ENCODE measurements around the gene RPS2. TPM values are rescaled to one million over a fixed set of nuclear protein-coding genes. Genes with fewer than 3 reads are reported as not detected.

The RPS2 gene
- total and polyA plus RNA-seq, 2 donors = 2,266 to 2,485 TPM

DNA sequence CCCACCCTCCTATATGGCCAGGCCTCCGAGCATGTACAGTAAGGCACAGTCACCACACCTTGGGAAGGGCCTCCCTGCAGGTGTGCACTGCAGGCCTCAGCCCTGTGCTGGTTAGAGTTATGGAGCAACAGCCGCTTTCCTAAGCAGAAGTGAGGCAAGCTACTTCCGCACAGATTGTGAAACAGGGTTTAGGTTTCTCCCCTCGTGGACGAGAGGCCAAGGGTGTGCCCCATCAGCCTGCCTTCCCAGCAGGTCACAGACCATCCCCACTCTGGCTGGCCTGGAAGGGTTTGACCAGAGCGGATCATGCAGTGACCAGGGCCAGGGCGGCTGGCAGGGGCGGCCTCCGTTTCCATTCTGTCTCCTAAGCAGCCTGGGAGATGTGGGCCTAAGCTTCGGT, 26.3 kb downstream of the RPS2 start:
- peaks cover 19 to 38% of the 10 kb centered on the region in 2 donors for H3K36me3 ChIP-seq (ENCODE audit: control insufficient read depth in 2 of 2, insufficient read depth in 2 of 2, low read length in 1 of 2)
- no peak overlapping the region for H3K4me3 ChIP-seq (ENCODE audit: low read length in 2 of 2)

GRCh38 chr16:1936945-1937479, 27.6 kb downstream of the RPS2 start:
- Histone ChIP-seq H3K4me3 (ENCODE audit: low read length in 2 of 2) (no peak overlapping the region), H3K9me3 (ENCODE audit: control insufficient read depth in 2 of 2, insufficient read depth in 1 of 2, low read length in 1 of 2) (no peaks in the 10 kb centered on the region), H3K4me1 (ENCODE audit: control insufficient read depth in 2 of 2, insufficient read depth in 2 of 2, low read length in 2 of 2) (peaks cover 2 to 9% of the 10 kb centered on the region in 2 donors), H3K36me3 (ENCODE audit: control insufficient read depth in 2 of 2, insufficient read depth in 2 of 2, low read length in 1 of 2) (peaks cover 19 to 38% of the 10 kb centered on the region in 2 donors), H3K27me3 (ENCODE audit: control insufficient read depth in 2 of 2, insufficient read depth in 1 of 2, low read length in 1 of 2) (peaks cover 0 to 11% of the 10 kb centered on the region in 2 donors), H3K27ac (ENCODE audit: low read depth in 1 of 2, low read length in 1 of 2) (no peak overlapping the region)
- DNase-seq (ENCODE audit: low read depth in 6 of 9, low spot score in 9 of 9) = no peak
- 97% methylated on average over 11 of the region's 11 CpGs for WGBS

More for the DNA sequence above, 26.3 kb downstream of the RPS2 start:
- Histone ChIP-seq H3K27me3 (ENCODE audit: control insufficient read depth in 2 of 2, insufficient read depth in 1 of 2, low read length in 1 of 2) (peaks cover 0 to 9% of the 10 kb centered on the region in 2 donors), H3K9me3 (ENCODE audit: control insufficient read depth in 2 of 2, insufficient read depth in 1 of 2, low read length in 1 of 2) (no peaks in the 10 kb centered on the region), H3K4me1 (ENCODE audit: control insufficient read depth in 2 of 2, insufficient read depth in 2 of 2, low read length in 2 of 2) (peaks cover 8 to 18% of the 10 kb centered on the region in 2 donors), H3K27ac (ENCODE audit: low read depth in 1 of 2, low read length in 1 of 2) (no peak overlapping the region)
- DNase-seq (ENCODE audit: low read depth in 6 of 9, low spot score in 9 of 9) = no peak
- 98% methylated on average over 10 of the region's 10 CpGs for WGBS

DNA sequence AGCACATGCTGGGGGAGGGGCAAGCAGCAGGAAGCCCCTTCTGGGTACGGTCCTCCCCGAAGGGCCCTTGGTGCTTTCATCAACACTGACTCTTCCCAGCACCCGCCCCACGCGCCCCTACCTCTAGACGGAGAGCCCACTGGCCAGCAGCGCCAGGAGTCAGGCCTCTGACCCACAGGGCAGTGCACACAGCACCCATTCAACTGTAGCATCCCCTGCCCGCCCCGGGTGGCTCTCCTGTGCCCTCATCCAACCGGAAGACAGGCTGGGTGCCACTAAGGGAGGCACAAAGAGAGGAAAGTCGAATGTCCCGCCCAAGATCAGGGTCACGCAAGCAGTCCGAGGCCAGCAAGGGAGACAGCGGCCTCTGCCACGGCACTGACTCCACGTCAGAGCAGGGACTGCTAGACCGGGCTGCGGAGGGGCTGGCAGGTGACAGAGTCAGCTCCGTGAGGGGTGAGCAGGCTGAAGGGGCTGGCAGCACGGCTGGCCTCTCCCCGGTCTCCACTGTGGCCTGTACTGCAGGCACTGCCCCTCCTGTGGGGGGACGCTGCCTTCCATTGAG, 31.4 kb downstream of the RPS2 start:
- Histone ChIP-seq H3K27me3 (ENCODE audit: control insufficient read depth in 2 of 2, insufficient read depth in 1 of 2, low read length in 1 of 2) (peaks cover 2 to 21% of the 10 kb centered on the region in 2 donors), H3K4me1 (ENCODE audit: control insufficient read depth in 2 of 2, insufficient read depth in 2 of 2, low read length in 2 of 2) (peaks cover 2 to 4% of the 10 kb centered on the region in 2 donors), H3K9me3 (ENCODE audit: control insufficient read depth in 2 of 2, insufficient read depth in 1 of 2, low read length in 1 of 2) (no peaks in the 10 kb centered on the region), H3K27ac (ENCODE audit: low read depth in 1 of 2, low read length in 1 of 2) (no peak overlapping the region), H3K36me3 (ENCODE audit: control insufficient read depth in 2 of 2, insufficient read depth in 2 of 2, low read length in 1 of 2) (peaks cover 3 to 10% of the 10 kb centered on the region in 2 donors), H3K4me3 (ENCODE audit: low read length in 2 of 2) (no peak overlapping the region)
- WGBS = 85% methylated on average over 23 of the region's 23 CpGs
- no peak for DNase-seq (ENCODE audit: low read depth in 6 of 9, low spot score in 9 of 9)

DNA sequence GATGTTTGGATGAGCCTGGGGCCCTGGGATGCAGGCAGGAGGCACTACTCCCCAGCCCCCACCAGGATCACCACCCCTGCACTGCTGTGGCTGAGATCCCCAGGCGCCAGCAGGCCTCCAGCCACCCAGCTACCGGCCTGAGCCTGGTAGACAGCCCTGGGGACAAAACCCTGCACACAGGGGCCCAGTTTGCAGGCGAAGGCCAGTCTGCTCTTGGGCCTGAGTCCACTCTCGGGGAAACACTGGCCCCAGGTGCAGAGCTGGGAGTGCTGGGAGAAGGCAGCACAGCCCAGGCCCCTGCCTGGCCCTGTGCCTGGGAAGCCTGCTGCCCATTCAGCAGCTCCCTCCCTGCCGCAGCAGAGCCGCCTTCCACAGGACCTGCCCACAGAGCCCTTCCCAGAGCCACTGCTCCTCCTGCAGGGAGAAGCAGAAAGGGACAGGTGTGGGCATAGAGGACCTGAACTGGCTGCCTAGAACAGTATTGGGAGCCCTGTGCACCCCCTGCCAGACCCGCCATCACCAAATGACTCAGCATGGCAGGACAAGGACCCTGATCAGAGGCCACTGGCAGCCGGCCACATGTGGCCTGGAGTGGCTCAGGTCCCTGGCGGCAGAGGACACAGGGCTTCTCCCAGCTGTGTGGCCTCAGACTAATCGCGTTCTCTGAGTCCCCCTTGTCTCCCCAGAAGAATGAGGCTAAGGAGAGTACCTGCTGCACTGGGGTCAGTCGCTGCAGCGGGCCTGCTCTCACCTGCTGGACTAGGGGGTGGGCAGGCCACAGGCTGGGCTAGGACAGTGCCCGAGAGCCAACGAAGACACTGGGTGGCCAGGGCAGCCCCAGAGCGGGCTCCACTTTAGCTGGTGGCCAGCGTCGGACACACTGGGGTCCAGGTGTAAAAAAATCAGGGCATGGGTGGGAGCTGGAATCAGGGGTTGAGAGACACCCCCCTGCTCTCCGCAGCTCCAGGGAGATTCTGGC, 32.3 kb downstream of the RPS2 start:
- Histone ChIP-seq H3K27me3 (ENCODE audit: control insufficient read depth in 2 of 2, insufficient read depth in 1 of 2, low read length in 1 of 2) (peaks cover 2 to 22% of the 10 kb centered on the region in 2 donors), H3K9me3 (ENCODE audit: control insufficient read depth in 2 of 2, insufficient read depth in 1 of 2, low read length in 1 of 2) (no peaks in the 10 kb centered on the region), H3K36me3 (ENCODE audit: control insufficient read depth in 2 of 2, insufficient read depth in 2 of 2, low read length in 1 of 2) (peaks cover 0 to 3% of the 10 kb centered on the region in 2 donors), H3K27ac (ENCODE audit: low read depth in 1 of 2, low read length in 1 of 2) (no peak overlapping the region), H3K4me3 (ENCODE audit: low read length in 2 of 2) (no peak overlapping the region), H3K4me1 (ENCODE audit: control insufficient read depth in 2 of 2, insufficient read depth in 2 of 2, low read length in 2 of 2) (peaks cover 2 to 4% of the 10 kb centered on the region in 2 donors)
- 93% methylated on average over 19 of the region's 19 CpGs for WGBS
- no peak for DNase-seq (ENCODE audit: low read depth in 6 of 9, low spot score in 9 of 9)

- 95% methylated on average over 10 of the region's 10 CpGs for WGBS
- no peak overlapping the region for H3K4me3 ChIP-seq (ENCODE audit: low read length in 2 of 2)
- no peak overlapping the region for H3K27ac ChIP-seq (ENCODE audit: low read depth in 1 of 2, low read length in 1 of 2)
Observed at GRCh38 chr16:1930338-1930720, 34.3 kb downstream of the RPS2 start.

GRCh38 chr16:1929578-1930337, 34.9 kb downstream of the RPS2 start:
- 11% methylated on average over 70 of the region's 70 CpGs for WGBS
- Histone ChIP-seq H3K9me3 (ENCODE audit: control insufficient read depth in 2 of 2, insufficient read depth in 1 of 2, low read length in 1 of 2) (no peaks in the 10 kb centered on the region), H3K27ac (ENCODE audit: low read depth in 1 of 2, low read length in 1 of 2) (peak overlapping the region in 1 of 2 donors; percentile 42), H3K4me1 (ENCODE audit: control insufficient read depth in 2 of 2, insufficient read depth in 2 of 2, low read length in 2 of 2) (peaks cover 2 to 4% of the 10 kb centered on the region in 2 donors), H3K27me3 (ENCODE audit: control insufficient read depth in 2 of 2, insufficient read depth in 1 of 2, low read length in 1 of 2) (peaks cover 2 to 39% of the 10 kb centered on the region in 2 donors), H3K4me3 (ENCODE audit: low read length in 2 of 2) (peak overlapping the region; percentile 42 to 69), H3K36me3 (ENCODE audit: control insufficient read depth in 2 of 2, insufficient read depth in 2 of 2, low read length in 1 of 2) (no peaks in the 10 kb centered on the region)
- DNase-seq (ENCODE audit: low read depth in 6 of 9, low spot score in 9 of 9) = peak; percentile 38 to 90 (median 81)

More at GRCh38 chr16:1930338-1930720, 34.3 kb downstream of the RPS2 start:
- Histone ChIP-seq H3K36me3 (ENCODE audit: control insufficient read depth in 2 of 2, insufficient read depth in 2 of 2, low read length in 1 of 2) (no peaks in the 10 kb centered on the region), H3K4me1 (ENCODE audit: control insufficient read depth in 2 of 2, insufficient read depth in 2 of 2, low read length in 2 of 2) (peaks cover 2 to 4% of the 10 kb centered on the region in 2 donors), H3K9me3 (ENCODE audit: control insufficient read depth in 2 of 2, insufficient read depth in 1 of 2, low read length in 1 of 2) (no peaks in the 10 kb centered on the region), H3K27me3 (ENCODE audit: control insufficient read depth in 2 of 2, insufficient read depth in 1 of 2, low read length in 1 of 2) (peaks cover 2 to 34% of the 10 kb centered on the region in 2 donors)
- no peak for DNase-seq (ENCODE audit: low read depth in 6 of 9, low spot score in 9 of 9)

- peaks cover 2 to 4% of the 10 kb centered on the region in 2 donors for H3K4me1 ChIP-seq (ENCODE audit: control insufficient read depth in 2 of 2, insufficient read depth in 2 of 2, low read length in 2 of 2)
- H3K27me3 ChIP-seq (ENCODE audit: control insufficient read depth in 2 of 2, insufficient read depth in 1 of 2, low read length in 1 of 2) = peaks cover 3 to 45% of the 10 kb centered on the region in 2 donors
- no peaks in the 10 kb centered on the region for H3K36me3 ChIP-seq (ENCODE audit: control insufficient read depth in 2 of 2, insufficient read depth in 2 of 2, low read length in 1 of 2)
- peak overlapping the region; percentile 42 to 69 for H3K4me3 ChIP-seq (ENCODE audit: low read length in 2 of 2)
- no peak for DNase-seq (ENCODE audit: low read depth in 6 of 9, low spot score in 9 of 9)
- WGBS = 34% methylated on average over 11 of the region's 11 CpGs
- no peak overlapping the region for H3K27ac ChIP-seq (ENCODE audit: low read depth in 1 of 2, low read length in 1 of 2)
- H3K9me3 ChIP-seq (ENCODE audit: control insufficient read depth in 2 of 2, insufficient read depth in 1 of 2, low read length in 1 of 2) = no peaks in the 10 kb centered on the region
Observed at GRCh38 chr16:1929105-1929504, 35.5 kb downstream of the RPS2 start.

DNA sequence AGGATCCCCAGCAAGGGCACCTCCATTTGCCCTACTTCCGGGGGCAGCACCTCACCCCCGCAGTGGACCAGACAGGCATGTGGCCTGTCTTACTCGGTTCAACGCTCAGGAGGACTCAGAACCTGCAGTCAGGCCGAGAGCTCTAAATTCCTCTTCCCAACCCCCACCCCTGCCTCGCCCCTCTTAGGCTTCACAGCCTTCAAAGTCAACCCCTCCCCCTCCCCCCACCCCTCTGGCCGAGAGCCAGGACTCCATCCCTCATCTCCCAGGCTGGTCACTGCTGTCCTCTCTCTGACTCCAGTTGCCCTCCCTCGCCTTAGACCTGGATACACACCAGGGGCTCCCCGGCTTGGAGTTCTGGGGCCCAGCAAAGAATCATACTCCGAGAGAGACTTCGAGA, 38.4 kb downstream of the RPS2 start:
- no peak for DNase-seq (ENCODE audit: low read depth in 6 of 9, low spot score in 9 of 9)
- Histone ChIP-seq H3K27ac (ENCODE audit: low read depth in 1 of 2, low read length in 1 of 2) (no peak overlapping the region), H3K9me3 (ENCODE audit: control insufficient read depth in 2 of 2, insufficient read depth in 1 of 2, low read length in 1 of 2) (peaks cover 0 to 5% of the 10 kb centered on the region in 2 donors), H3K36me3 (ENCODE audit: control insufficient read depth in 2 of 2, insufficient read depth in 2 of 2, low read length in 1 of 2) (no peaks in the 10 kb centered on the region), H3K27me3 (ENCODE audit: control insufficient read depth in 2 of 2, insufficient read depth in 1 of 2, low read length in 1 of 2) (peaks cover 25 to 59% of the 10 kb centered on the region in 2 donors), H3K4me1 (ENCODE audit: control insufficient read depth in 2 of 2, insufficient read depth in 2 of 2, low read length in 2 of 2) (peaks cover 2 to 9% of the 10 kb centered on the region in 2 donors), H3K4me3 (ENCODE audit: low read length in 2 of 2) (no peak overlapping the region)
- 78% methylated on average over 11 of the region's 11 CpGs for WGBS
